Type B pancreatic cell (in vitro differentiated cells): Measurements from ENCODE around the gene CFAP251. TPM values are rescaled to one million over a fixed set of nuclear protein-coding genes. Genes with fewer than 3 reads are reported as not detected.

Experiments
- DNase-seq: peaks from one replicate; pipeline ENCODE4 v3.0.0; 2021; ENCODE audit warnings: mixed read lengths; ENCODE audit not compliant: unreplicated experiment; ENCODE audit errors: extremely low spot score
- H3K27ac Mint-ChIP-seq: 2 replicates; pipeline ENCODE4 v1.8.0; 2021; ENCODE audit warnings: mild to moderate bottlenecking, mixed read lengths
- H3K27me3 Mint-ChIP-seq: 2 replicates; pipeline ENCODE4 v1.8.0; 2021; ENCODE audit warnings: mixed read lengths
- H3K36me3 Mint-ChIP-seq: 2 replicates; pipeline ENCODE4 v1.8.0; 2021; ENCODE audit warnings: mixed read lengths
- H3K4me1 Mint-ChIP-seq: one replicate; pipeline ENCODE4 v1.8.0; 2021; ENCODE audit warnings: mixed read lengths; ENCODE audit not compliant: unreplicated experiment
- H3K4me3 Mint-ChIP-seq: 2 replicates; pipeline ENCODE4 v1.8.0; 2021; ENCODE audit warnings: mild to moderate bottlenecking, mixed read lengths
- H3K9me3 Mint-ChIP-seq: 2 replicates; pipeline ENCODE4 v1.8.0; 2021; ENCODE audit warnings: mixed read lengths
- total RNA-seq: library from RNA; stranded (reverse); gene quantifications from 2 replicates; pipeline ENCODE4 v1.2.1, GENCODE V29; 2021; ENCODE audit warnings: low replicate concordance
- TF ChIP-seq, protein P1 (sequence below): fragments of 200-600 bp; sonication (generic); conservative IDR thresholded peaks from 2 replicates; pipeline ENCODE4 v1.5.0; 2021; ENCODE audit warnings: antibody characterized with exemption, mild to moderate bottlenecking

The CFAP251 gene
- total RNA-seq, 1 donor from 2014 or later: 3.3 TPM

DNA sequence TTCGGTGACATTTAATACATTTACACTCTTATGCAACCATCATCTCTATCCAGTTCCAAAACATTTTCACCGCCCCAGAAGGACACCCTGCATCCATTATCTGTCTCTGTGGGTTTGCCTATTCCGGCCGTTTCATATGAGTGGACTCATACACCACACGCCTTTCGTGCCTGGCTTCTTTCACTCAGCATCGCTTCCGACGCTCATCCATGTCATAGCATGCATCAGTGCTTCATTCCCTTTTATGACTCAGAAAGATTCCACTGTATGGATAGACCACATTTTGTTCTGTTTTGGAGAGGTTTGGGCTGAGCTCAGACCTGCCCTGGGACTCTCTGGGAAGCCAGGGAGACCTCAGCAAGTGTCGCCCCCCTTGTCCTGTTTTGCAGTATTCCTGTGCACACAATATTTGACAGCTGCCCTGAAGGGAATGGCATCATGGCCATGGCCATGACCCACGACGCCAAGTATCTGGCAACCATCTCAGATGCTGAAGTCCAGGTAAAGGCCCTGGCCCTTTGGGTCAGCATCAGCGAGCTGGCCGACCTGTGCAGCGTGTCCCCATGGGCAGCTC, 23.8 kb downstream of the CFAP251 start:
- no peak overlapping the region for H3K4me3 Mint-ChIP-seq
- H3K27me3 Mint-ChIP-seq: no peaks in the 10 kb centered on the region
- TF ChIP-seq, protein P1, sequence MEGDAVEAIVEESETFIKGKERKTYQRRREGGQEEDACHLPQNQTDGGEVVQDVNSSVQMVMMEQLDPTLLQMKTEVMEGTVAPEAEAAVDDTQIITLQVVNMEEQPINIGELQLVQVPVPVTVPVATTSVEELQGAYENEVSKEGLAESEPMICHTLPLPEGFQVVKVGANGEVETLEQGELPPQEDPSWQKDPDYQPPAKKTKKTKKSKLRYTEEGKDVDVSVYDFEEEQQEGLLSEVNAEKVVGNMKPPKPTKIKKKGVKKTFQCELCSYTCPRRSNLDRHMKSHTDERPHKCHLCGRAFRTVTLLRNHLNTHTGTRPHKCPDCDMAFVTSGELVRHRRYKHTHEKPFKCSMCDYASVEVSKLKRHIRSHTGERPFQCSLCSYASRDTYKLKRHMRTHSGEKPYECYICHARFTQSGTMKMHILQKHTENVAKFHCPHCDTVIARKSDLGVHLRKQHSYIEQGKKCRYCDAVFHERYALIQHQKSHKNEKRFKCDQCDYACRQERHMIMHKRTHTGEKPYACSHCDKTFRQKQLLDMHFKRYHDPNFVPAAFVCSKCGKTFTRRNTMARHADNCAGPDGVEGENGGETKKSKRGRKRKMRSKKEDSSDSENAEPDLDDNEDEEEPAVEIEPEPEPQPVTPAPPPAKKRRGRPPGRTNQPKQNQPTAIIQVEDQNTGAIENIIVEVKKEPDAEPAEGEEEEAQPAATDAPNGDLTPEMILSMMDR: no peak
- no peaks in the 10 kb centered on the region for H3K4me1 Mint-ChIP-seq
- no peaks in the 10 kb centered on the region for H3K9me3 Mint-ChIP-seq
- H3K27ac Mint-ChIP-seq: no peak overlapping the region
- DNase-seq: no peak
- H3K36me3 Mint-ChIP-seq: peaks cover 1% of the 10 kb centered on the region

DNA sequence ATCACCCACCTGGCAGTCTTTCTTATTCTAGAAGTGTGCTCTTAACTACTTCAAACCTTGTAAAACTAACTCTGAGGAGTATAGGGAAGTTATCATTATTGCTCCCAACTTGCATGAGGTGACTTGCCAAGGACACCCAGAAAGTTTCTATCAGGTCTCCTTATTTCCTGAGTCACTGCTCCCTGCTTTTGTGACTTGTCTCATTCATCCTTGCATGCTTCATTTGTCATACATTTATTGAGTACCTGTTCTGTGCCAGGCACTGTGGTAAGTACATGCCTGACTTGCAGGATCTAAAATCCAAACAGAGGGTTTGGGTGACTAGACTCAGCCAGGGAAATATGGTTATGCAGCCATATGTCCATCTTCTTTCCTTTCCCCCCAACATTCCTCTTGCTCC, 25.5 kb downstream of the CFAP251 start:
- TF ChIP-seq, protein P1: no peak
- no peak for DNase-seq
- Mint-ChIP-seq H3K4me1 (no peaks in the 10 kb centered on the region), H3K9me3 (no peaks in the 10 kb centered on the region), H3K27ac (no peak overlapping the region), H3K4me3 (no peak overlapping the region), H3K27me3 (no peaks in the 10 kb centered on the region), H3K36me3 (no peaks in the 10 kb centered on the region)

DNA sequence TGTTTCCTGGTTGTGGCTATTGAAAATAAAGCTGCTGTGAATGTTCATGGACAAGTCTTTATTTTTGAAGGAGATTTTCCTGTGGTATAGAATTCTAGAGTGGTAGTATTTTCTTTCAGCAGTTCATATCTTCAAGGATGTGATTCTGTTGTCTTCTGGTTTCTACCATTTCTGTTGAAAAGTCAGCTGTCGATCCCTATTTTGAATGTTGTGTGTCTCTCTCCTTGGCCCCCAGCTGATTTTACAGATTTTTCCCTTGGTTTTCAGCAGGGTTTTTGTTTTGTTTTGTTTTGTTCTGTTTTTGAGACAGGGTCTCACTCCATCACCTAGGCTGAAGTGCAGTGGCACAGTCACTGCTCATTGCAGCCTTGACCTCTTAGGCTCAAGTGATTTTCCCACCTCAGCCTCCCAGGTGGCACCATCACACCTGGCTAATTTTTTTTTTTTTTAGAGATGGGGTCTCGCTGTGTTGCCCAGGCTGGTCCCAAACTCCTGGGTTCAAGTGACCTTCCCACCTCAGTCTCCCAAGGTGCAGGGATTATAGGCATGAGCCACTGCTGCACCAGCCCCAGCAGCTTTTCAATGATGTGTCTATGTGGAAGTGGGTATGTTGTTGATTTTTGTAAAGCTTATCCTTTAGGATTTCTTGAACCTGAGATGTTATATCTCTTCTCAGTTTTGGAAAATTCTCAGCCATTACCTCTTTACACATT, 28.1 kb downstream of the CFAP251 start:
- no peak overlapping the region for H3K4me3 Mint-ChIP-seq
- TF ChIP-seq, protein P1: no peak
- H3K4me1 Mint-ChIP-seq: no peaks in the 10 kb centered on the region
- no peaks in the 10 kb centered on the region for H3K36me3 Mint-ChIP-seq
- H3K9me3 Mint-ChIP-seq: no peaks in the 10 kb centered on the region
- no peak overlapping the region for H3K27ac Mint-ChIP-seq
- DNase-seq: no peak
- H3K27me3 Mint-ChIP-seq: no peaks in the 10 kb centered on the region

DNA sequence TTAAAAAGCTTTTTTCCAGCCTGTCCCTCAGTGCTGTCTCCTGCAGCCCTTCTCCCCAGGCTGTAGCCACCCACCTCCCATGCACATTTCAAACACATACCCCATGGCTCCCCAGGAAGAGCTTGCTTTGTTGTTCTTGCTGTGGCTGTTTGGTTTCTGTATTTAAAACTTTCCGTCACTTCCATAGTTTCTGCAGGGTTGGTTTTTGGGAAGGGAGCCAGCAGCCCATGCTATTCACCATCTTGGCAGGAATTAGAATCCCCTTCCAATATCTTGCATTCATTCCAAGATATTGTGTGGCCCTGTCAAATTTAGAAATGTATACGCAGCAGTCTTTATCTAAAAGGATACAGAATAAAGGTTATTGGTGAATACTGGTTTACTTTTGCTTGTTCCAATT, 29.6 kb downstream of the CFAP251 start:
- no peak overlapping the region for H3K4me3 Mint-ChIP-seq
- no peaks in the 10 kb centered on the region for H3K36me3 Mint-ChIP-seq
- H3K27me3 Mint-ChIP-seq: no peaks in the 10 kb centered on the region
- H3K4me1 Mint-ChIP-seq: no peaks in the 10 kb centered on the region
- H3K27ac Mint-ChIP-seq: no peak overlapping the region
- no peaks in the 10 kb centered on the region for H3K9me3 Mint-ChIP-seq
- TF ChIP-seq, protein P1: no peak
- no peak for DNase-seq

DNA sequence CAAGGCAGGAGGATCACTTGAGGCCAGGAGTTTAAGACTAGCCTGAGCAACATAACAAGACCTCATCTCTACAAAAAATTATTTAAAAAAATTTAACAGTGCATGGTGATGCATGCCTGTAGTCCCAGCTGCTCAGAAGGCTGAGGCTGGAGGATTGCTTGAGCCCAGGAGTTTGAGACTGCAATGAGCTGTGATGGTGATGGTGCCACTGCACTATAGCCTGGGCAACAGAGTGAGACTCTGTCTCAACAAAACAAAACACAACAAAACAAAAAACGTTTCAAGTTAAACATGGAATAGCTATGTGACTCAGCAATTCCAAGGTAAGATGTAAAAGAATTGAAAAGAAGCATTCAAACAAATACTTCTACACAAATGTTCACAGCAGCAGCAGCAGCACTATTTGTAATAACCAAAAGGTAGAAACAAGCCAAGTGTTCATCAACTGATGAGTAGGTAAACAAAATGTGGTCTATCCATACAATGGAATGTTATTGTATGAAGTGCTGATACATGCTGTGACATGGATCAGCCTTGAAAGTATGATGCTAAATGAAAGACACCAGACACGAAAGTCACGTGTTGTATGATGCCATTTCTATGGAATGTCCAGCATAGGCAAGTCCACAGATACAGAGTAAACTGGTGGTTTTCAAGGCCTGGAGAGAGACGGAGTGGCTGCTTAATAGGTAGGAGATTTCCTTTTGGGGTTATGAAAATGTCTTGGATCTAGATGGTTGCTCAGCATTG, 31.4 kb downstream of the CFAP251 start:
- H3K4me3 Mint-ChIP-seq: no peak overlapping the region
- no peak for DNase-seq
- TF ChIP-seq, protein P1: no peak
- no peak overlapping the region for H3K27ac Mint-ChIP-seq
- no peaks in the 10 kb centered on the region for H3K9me3 Mint-ChIP-seq
- no peaks in the 10 kb centered on the region for H3K4me1 Mint-ChIP-seq
- no peaks in the 10 kb centered on the region for H3K27me3 Mint-ChIP-seq
- H3K36me3 Mint-ChIP-seq: no peaks in the 10 kb centered on the region
